OCI-LY3 (cell line): ENCODE results near the gene SHISA6.

Experiments
- H2AFZ ChIP-seq: fragments of 200-600, 300-600 bp; shearing (Covaris generic); 2 replicates; pipeline ENCODE4 v1.6.0; 2014; ENCODE audit warnings: antibody characterized with exemption, low read depth, low read length
- H3K27ac ChIP-seq: fragments of 200-600, 300-600 bp; sonication (generic); 2 replicates; pipeline ENCODE4 v1.5.1; 2014; ENCODE audit warnings: mild to moderate bottlenecking, low read length, moderate library complexity, mixed read lengths
- H3K27me3 ChIP-seq: fragments of 200-600, 300-600 bp; sonication (generic); 2 replicates; pipeline ENCODE4 v1.6.1; 2014; ENCODE audit warnings: low read depth, low read length, mixed read lengths
- H3K36me3 ChIP-seq: fragments of 200-600, 300-600 bp; sonication (generic); replicated peaks from 2 replicates; pipeline ENCODE3; 2014; ENCODE audit warnings: low read depth, low read length, mixed read lengths
- H3K4me1 ChIP-seq: fragments of 300-600, 200-600 bp; sonication (generic); 2 replicates; pipeline ENCODE4 v1.6.1; 2014; ENCODE audit warnings: low read length, mixed read lengths
- H3K4me2 ChIP-seq: fragments of 200-600, 300-600 bp; sonication (generic); 2 replicates; pipeline ENCODE4 v1.6.1; 2014; ENCODE audit warnings: low read length, mixed read lengths
- H3K4me3 ChIP-seq: fragments of 300-600, 200-600 bp; sonication (generic); 2 replicates; pipeline ENCODE4 v1.5.1; 2014; ENCODE audit warnings: antibody characterized with exemption, mild to moderate bottlenecking, low read length, moderate library complexity
- H3K79me2 ChIP-seq: fragments of 300-600, 200-600 bp; shearing (Covaris generic); 2 replicates; pipeline ENCODE4 v1.6.1; 2014; ENCODE audit warnings: mild to moderate bottlenecking, low read length, mixed read lengths
- H3K9ac ChIP-seq: fragments of 300-600, 200-600 bp; shearing (Covaris generic); 2 replicates; pipeline ENCODE4 v1.6.0; 2014; ENCODE audit warnings: mild to moderate bottlenecking, low read length, moderate library complexity
- H3K9me3 ChIP-seq: fragments of 200-600, 300-600 bp; shearing (Covaris generic); 2 replicates; pipeline ENCODE4 v1.6.1; 2014; ENCODE audit warnings: low read length, mixed read lengths; ENCODE audit not compliant: insufficient read depth
- H4K20me1 ChIP-seq: fragments of 200-600, 300-600 bp; sonication (generic); 2 replicates; pipeline ENCODE4 v1.6.1; 2016; ENCODE audit warnings: low read length, mixed read lengths; ENCODE audit not compliant: insufficient read depth
- EZH2phosphoT487 ChIP-seq: fragments of 200-600 bp; shearing (Covaris generic); IDR thresholded peaks from 2 replicates; pipeline ENCODE4 v1.6.1; 2018; ENCODE audit warnings: antibody characterized with exemption, mixed run types, low read depth
- TF ChIP-seq, protein P1 (sequence below): fragments of 200-600, 300-600 bp; sonication (generic); IDR thresholded peaks from 2 replicates; pipeline ENCODE4 v1.5.1; 2014; ENCODE audit warnings: antibody characterized with exemption, low read length, low read depth

Gene SHISA6

GRCh38 chr17:11272191-11272590 lies 31.2 kb downstream of the SHISA6 start:
- H3K9me3 ChIP-seq: no peaks in the 10 kb centered on the region
- TF ChIP-seq, protein P1, sequence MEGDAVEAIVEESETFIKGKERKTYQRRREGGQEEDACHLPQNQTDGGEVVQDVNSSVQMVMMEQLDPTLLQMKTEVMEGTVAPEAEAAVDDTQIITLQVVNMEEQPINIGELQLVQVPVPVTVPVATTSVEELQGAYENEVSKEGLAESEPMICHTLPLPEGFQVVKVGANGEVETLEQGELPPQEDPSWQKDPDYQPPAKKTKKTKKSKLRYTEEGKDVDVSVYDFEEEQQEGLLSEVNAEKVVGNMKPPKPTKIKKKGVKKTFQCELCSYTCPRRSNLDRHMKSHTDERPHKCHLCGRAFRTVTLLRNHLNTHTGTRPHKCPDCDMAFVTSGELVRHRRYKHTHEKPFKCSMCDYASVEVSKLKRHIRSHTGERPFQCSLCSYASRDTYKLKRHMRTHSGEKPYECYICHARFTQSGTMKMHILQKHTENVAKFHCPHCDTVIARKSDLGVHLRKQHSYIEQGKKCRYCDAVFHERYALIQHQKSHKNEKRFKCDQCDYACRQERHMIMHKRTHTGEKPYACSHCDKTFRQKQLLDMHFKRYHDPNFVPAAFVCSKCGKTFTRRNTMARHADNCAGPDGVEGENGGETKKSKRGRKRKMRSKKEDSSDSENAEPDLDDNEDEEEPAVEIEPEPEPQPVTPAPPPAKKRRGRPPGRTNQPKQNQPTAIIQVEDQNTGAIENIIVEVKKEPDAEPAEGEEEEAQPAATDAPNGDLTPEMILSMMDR: no peak
- TF ChIP-seq EZH2phosphoT487: no peak
- H2AFZ ChIP-seq: no peak overlapping the region

DNA sequence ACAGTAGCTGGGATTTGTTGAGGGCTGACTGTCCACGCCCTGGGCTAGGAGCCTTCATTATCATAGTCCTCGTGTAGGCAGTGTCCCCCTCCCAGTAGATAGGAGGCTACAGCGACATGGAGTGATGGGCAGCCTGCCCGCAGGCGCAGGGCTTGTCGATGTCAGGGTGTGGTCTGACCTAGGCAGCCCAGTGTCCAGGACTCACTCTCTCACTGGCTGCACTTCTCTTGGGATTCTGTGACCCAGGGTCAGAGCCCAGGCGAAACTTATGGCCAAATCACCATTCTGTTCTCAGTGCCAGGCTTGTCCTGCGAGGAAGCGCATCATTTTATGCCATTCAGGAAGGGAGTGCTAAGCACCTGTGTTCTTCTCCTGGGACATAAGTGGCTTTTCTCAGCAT lies 32.6 kb downstream of the SHISA6 start:
- H3K79me2 ChIP-seq: no peaks in the 10 kb centered on the region
- no peaks in the 10 kb centered on the region for H3K4me1 ChIP-seq
- TF ChIP-seq, protein P1: no peak
- TF ChIP-seq EZH2phosphoT487: no peak
- H4K20me1 ChIP-seq: no peaks in the 10 kb centered on the region
- no peak overlapping the region for H3K9ac ChIP-seq
- no peak overlapping the region for H3K4me3 ChIP-seq
- no peaks in the 10 kb centered on the region for H3K9me3 ChIP-seq
- H3K4me2 ChIP-seq: no peak overlapping the region
- no peaks in the 10 kb centered on the region for H3K27me3 ChIP-seq
- H2AFZ ChIP-seq: no peak overlapping the region
- H3K36me3 ChIP-seq: no peaks in the 10 kb centered on the region
- no peak overlapping the region for H3K27ac ChIP-seq

More at GRCh38 chr17:11272191-11272590, 31.2 kb downstream of the SHISA6 start:
- H3K4me1 ChIP-seq: no peaks in the 10 kb centered on the region
- no peak overlapping the region for H3K4me2 ChIP-seq
- no peaks in the 10 kb centered on the region for H4K20me1 ChIP-seq
- no peak overlapping the region for H3K4me3 ChIP-seq
- no peaks in the 10 kb centered on the region for H3K79me2 ChIP-seq
- no peaks in the 10 kb centered on the region for H3K27me3 ChIP-seq
- H3K27ac ChIP-seq: no peak overlapping the region
- H3K9ac ChIP-seq: no peak overlapping the region
- H3K36me3 ChIP-seq: no peaks in the 10 kb centered on the region

GRCh38 chr17:11274106-11274505 lies 33.1 kb downstream of the SHISA6 start:
- Histone ChIP-seq H3K4me2 (no peak overlapping the region), H3K9ac (no peak overlapping the region), H3K36me3 (no peaks in the 10 kb centered on the region), H3K27me3 (no peaks in the 10 kb centered on the region), H3K27ac (no peak overlapping the region), H3K4me3 (no peak overlapping the region), H3K79me2 (no peaks in the 10 kb centered on the region), H3K4me1 (no peaks in the 10 kb centered on the region), H3K9me3 (no peaks in the 10 kb centered on the region), H2AFZ (no peak overlapping the region), H4K20me1 (no peaks in the 10 kb centered on the region)
- TF ChIP-seq EZH2phosphoT487: no peak
- TF ChIP-seq, protein P1: no peak

GRCh38 chr17:11276486-11276885 lies 35.5 kb downstream of the SHISA6 start:
- Histone ChIP-seq H3K27me3 (no peaks in the 10 kb centered on the region), H3K4me3 (no peak overlapping the region), H3K36me3 (no peaks in the 10 kb centered on the region), H3K79me2 (no peaks in the 10 kb centered on the region), H2AFZ (no peak overlapping the region), H4K20me1 (no peaks in the 10 kb centered on the region), H3K4me1 (no peaks in the 10 kb centered on the region), H3K9me3 (no peaks in the 10 kb centered on the region), H3K27ac (no peak overlapping the region), H3K9ac (no peak overlapping the region), H3K4me2 (no peak overlapping the region)
- TF ChIP-seq, protein P1: no peak
- no peak for TF ChIP-seq EZH2phosphoT487
